Thyroid gland (tissue), 4 donors: ENCODE measurements around the gene PRKCA.

Source experiments
- POLR2A ChIP-seq, 2 donors: fragments of 450-650 bp; IDR thresholded peaks; one replicate each; pipeline ENCODE4 v1.6.1; 2017; ENCODE audit warnings: antibody characterized with exemption in 2 of 2, mild to moderate bottlenecking in 2 of 2, moderate library complexity in 1 of 2
- TF ChIP-seq, protein P1 (sequence below), 6 experiments: fragments of 200-600 bp in 3 of 6; fragments of 450-650 bp in 3 of 6; sonication (generic) in 3 of 6; IDR thresholded peaks; one replicate each; pipeline ENCODE4 v1.5.1; 2016 to 2019; ENCODE audit warnings: antibody characterized with exemption in 6 of 6, mild to moderate bottlenecking in 2 of 6, inconsistent platforms in 1 of 6, moderate library complexity in 1 of 6

DNA sequence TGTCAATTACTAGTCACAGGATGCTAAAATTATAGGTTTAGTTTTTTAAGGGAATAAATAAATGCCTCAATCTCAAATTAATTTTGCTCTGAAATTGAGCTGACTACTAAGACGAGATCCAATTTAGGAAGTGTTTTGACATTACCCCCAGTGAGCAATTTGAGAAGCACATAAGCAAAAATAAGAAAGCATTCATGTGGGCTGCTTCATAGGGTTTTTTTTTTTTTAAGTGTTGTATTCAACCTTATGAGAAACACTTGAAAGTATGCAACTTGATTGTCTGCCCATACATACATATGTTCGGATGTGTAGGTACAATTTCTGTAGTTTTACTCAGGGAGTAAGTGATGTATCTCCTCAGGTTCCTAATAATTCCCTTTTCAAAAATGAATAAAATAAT lies 77.6 kb downstream of the PRKCA start:
- TF ChIP-seq, protein P1, sequence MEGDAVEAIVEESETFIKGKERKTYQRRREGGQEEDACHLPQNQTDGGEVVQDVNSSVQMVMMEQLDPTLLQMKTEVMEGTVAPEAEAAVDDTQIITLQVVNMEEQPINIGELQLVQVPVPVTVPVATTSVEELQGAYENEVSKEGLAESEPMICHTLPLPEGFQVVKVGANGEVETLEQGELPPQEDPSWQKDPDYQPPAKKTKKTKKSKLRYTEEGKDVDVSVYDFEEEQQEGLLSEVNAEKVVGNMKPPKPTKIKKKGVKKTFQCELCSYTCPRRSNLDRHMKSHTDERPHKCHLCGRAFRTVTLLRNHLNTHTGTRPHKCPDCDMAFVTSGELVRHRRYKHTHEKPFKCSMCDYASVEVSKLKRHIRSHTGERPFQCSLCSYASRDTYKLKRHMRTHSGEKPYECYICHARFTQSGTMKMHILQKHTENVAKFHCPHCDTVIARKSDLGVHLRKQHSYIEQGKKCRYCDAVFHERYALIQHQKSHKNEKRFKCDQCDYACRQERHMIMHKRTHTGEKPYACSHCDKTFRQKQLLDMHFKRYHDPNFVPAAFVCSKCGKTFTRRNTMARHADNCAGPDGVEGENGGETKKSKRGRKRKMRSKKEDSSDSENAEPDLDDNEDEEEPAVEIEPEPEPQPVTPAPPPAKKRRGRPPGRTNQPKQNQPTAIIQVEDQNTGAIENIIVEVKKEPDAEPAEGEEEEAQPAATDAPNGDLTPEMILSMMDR (IDR thresholded peaks at IDR 0.05): no peak
- no peak for TF ChIP-seq POLR2A (IDR thresholded peaks at IDR 0.05)
